HL-60 (cell line): ENCODE data around the gene EDIL3.

ENCODE experiments used
- DNase-seq, 2 experiments: peaks; one replicate each; pipeline ENCODE4 v3.0.0-alpha.2; 2010 to 2020; ENCODE audit warnings: low read depth in 1 of 2, low spot score in 1 of 2
- H3K27ac ChIP-seq: fragments of 250-450 bp; sonication (Bioruptor Pico); replicated peaks from 2 replicates; pipeline ENCODE4 v1.5.1; 2020; ENCODE audit warnings: mild to moderate bottlenecking, moderate library complexity
- H3K27me3 ChIP-seq: fragments of 250-450 bp; sonication (Bioruptor Pico); 2 replicates; pipeline ENCODE4 v1.5.1; 2021; ENCODE audit warnings: mild to moderate bottlenecking, moderate library complexity; ENCODE audit not compliant: insufficient read depth, poor library complexity, severe bottlenecking
- H3K4me3 ChIP-seq: replicated peaks from 2 replicates; pipeline ENCODE4 v1.5.1; 2011; ENCODE audit warnings: mild to moderate bottlenecking, control low read depth, low read length; ENCODE audit not compliant: insufficient read depth
- GABPA ChIP-seq: IDR thresholded peaks from 2 replicates; pipeline ENCODE4 v1.6.1; 2012; ENCODE audit warnings: low read depth
- POLR2AphosphoS5 ChIP-seq: IDR thresholded peaks from 2 replicates; pipeline ENCODE4 v1.6.1; 2012; ENCODE audit warnings: low read depth
- REST ChIP-seq: IDR thresholded peaks from 2 replicates; pipeline ENCODE4 v1.6.1; 2012; ENCODE audit warnings: low read depth; ENCODE audit not compliant: insufficient replicate concordance
- SPI1 ChIP-seq: IDR thresholded peaks from 2 replicates; pipeline ENCODE4 v1.6.1; 2012; ENCODE audit warnings: low read depth, mild to moderate bottlenecking, borderline replicate concordance
- TF ChIP-seq, protein P1 (sequence below): IDR thresholded peaks from one replicate; pipeline ENCODE4 v1.5.1; 2011; ENCODE audit warnings: low read length, control low read depth, inconsistent platforms; ENCODE audit not compliant: insufficient read depth

Gene EDIL3

DNA sequence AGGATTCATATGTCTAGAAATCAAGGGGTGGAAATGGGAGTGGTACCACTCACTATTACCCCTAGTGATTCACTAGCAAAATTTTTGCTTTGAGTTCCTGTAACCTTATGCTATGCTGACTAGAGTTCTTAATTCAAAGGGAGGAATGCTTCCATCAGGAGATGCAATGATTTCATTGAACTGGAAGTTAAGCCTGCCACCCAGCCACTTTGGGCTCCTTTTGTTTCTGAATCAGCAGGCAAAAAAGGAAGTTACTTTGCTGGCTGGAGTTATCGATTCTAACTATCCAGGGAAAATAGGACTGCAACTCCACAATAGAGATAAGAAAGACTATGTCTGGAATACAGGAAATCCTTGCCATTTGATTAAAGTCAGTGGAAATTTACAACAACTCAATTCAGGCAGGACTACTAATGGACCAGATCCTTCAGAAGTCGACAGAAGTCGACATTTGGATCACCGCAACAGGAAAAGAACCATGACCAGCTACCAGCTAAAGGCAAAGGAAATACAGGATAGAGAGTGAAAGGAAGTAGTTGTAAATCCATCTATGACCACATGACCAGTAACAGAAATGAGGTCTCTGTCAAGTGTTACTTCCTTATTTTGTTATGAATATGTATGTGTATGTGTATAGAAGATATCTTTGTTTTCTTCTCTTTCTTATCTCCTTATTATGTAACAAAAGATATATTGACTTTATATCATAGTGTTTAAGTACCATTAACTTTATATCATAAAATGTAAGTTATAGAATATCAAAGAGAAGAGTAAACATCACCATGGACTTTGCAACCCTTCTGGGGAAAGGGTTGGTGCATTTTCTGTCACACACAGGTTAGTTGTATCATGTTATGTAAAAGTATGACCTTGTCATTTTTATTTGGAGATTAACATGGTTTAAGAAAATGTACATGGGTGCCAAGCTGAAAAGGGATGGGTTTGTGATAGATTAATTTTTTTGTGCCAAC lies 465.3 kb downstream of the EDIL3 start:
- TF ChIP-seq POLR2AphosphoS5, result no peak
- no peak for TF ChIP-seq REST
- no peak for TF ChIP-seq SPI1
- H3K4me3 ChIP-seq, result no peak overlapping the region
- no peaks in the 10 kb centered on the region for H3K27me3 ChIP-seq
- no peak for DNase-seq
- H3K27ac ChIP-seq, result no peak overlapping the region

- Histone ChIP-seq H3K27me3 (no peaks in the 10 kb centered on the region), H3K27ac (no peak overlapping the region), H3K4me3 (no peak overlapping the region)
- no peak for DNase-seq
- TF ChIP-seq SPI1 (no peak), GABPA (no peak), POLR2AphosphoS5 (no peak), REST (no peak)
- TF ChIP-seq, protein P1, sequence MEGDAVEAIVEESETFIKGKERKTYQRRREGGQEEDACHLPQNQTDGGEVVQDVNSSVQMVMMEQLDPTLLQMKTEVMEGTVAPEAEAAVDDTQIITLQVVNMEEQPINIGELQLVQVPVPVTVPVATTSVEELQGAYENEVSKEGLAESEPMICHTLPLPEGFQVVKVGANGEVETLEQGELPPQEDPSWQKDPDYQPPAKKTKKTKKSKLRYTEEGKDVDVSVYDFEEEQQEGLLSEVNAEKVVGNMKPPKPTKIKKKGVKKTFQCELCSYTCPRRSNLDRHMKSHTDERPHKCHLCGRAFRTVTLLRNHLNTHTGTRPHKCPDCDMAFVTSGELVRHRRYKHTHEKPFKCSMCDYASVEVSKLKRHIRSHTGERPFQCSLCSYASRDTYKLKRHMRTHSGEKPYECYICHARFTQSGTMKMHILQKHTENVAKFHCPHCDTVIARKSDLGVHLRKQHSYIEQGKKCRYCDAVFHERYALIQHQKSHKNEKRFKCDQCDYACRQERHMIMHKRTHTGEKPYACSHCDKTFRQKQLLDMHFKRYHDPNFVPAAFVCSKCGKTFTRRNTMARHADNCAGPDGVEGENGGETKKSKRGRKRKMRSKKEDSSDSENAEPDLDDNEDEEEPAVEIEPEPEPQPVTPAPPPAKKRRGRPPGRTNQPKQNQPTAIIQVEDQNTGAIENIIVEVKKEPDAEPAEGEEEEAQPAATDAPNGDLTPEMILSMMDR, result no peak
These were observed 467.3 kb downstream of the EDIL3 start for GRCh38 chr5:83917261-83917908.

DNA sequence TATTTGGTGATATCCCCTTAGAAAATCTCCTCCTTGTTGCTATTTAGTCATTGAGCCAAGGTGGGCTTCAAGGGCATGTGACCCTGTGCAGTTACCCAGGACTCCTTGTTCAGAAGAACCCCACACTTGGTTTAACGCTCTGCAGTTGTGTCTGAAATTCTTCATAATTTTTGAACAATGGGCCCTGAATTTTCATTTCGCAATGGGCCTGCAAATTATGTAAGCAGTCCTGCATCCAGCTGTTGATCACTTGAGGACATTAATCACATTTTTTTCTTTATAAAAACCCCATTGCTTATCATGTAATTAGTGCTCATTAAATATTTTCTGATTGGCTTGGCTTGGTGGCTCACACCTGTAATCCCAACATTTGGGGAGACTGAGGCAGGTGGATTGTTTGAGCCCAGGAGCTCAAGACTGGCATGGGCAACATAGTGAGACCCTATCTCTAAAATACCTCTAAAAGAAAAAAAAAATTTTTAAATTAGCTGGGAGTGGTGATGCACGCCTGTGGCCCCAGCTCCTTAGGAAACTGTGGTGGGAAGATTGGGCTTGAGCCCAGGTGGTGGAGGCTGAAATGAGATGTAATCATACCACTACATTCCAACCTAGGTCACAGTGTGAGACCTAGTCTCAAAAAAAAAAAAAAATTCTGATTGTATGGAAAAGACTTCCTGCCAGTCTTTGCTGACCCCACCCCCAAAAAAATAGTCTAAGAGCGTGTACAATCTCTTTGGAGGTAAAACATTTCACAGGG lies 469.8 kb downstream of the EDIL3 start:
- DNase-seq, result no peak
- Histone ChIP-seq H3K27ac (no peak overlapping the region), H3K4me3 (no peak overlapping the region), H3K27me3 (no peaks in the 10 kb centered on the region)
- TF ChIP-seq POLR2AphosphoS5 (no peak), REST (no peak), SPI1 (no peak), GABPA (no peak)
- TF ChIP-seq, protein P1, result no peak
